GM23338 (cell line): ENCODE measurements around the gene DTL. TPM values are rescaled to one million over a fixed set of nuclear protein-coding genes. Genes with fewer than 3 reads are reported as not detected.

Experiments
- ATAC-seq: fragments of 200-7000 bp; cut with Tn5 transposase; 3 replicates; pipeline ENCODE4 v1.9.1; 2020
- DNase-seq: peaks from one replicate; pipeline ENCODE4 v3.0.0-alpha.2; 2015; ENCODE audit warnings: low spot score
- H2AFZ ChIP-seq: fragments of 200-600 bp; sonication (generic); 2 replicates; pipeline ENCODE4 v1.8.0; 2016; ENCODE audit warnings: antibody characterized with exemption, mild to moderate bottlenecking, moderate library complexity
- H3F3A ChIP-seq: fragments of 200-600 bp; sonication (generic); replicated peaks from 2 replicates; pipeline ENCODE4 v1.8.0; 2017; ENCODE audit warnings: antibody characterized with exemption, mixed run types, low read depth
- H3K27ac ChIP-seq: fragments of 200-600 bp; sonication (generic); 2 replicates; pipeline ENCODE4 v1.6.1; 2016; ENCODE audit warnings: low read depth
- H3K27me3 ChIP-seq: fragments of 200-600 bp; sonication (generic); 2 replicates; pipeline ENCODE4 v1.8.0; 2016; ENCODE audit warnings: mild to moderate bottlenecking, mixed run types, moderate library complexity; ENCODE audit not compliant: insufficient read depth
- H3K36me3 ChIP-seq: fragments of 200-600 bp; sonication (generic); 2 replicates; pipeline ENCODE4 v1.8.0; 2016; ENCODE audit warnings: mild to moderate bottlenecking; ENCODE audit not compliant: insufficient read depth
- H3K4me1 ChIP-seq: fragments of 200-600 bp; sonication (generic); 2 replicates; pipeline ENCODE4 v1.8.0; 2016; ENCODE audit warnings: mild to moderate bottlenecking, moderate library complexity; ENCODE audit not compliant: insufficient read depth
- H3K4me2 ChIP-seq: fragments of 200-600 bp; sonication (generic); 2 replicates; pipeline ENCODE4 v1.7.1; 2017; ENCODE audit warnings: mixed run types
- H3K4me3 ChIP-seq: fragments of 200-600 bp; sonication (generic); 2 replicates; pipeline ENCODE4 v1.6.1; 2016; ENCODE audit warnings: mixed run types
- H3K79me2 ChIP-seq: fragments of 200-600 bp; sonication (generic); replicated peaks from 2 replicates; pipeline ENCODE4 v1.8.0; 2017; ENCODE audit warnings: mild to moderate bottlenecking; ENCODE audit not compliant: insufficient read depth
- H3K9me2 ChIP-seq: fragments of 200-600 bp; sonication (generic); 2 replicates; pipeline ENCODE4 v1.8.0; 2017; ENCODE audit not compliant: insufficient read depth
- H4K20me1 ChIP-seq: fragments of 200-600 bp; sonication (generic); replicated peaks from 2 replicates; pipeline ENCODE4 v1.8.0; 2017; ENCODE audit warnings: mild to moderate bottlenecking; ENCODE audit not compliant: insufficient read depth
- H3K27ac Mint-ChIP-seq: 2 replicates; pipeline ENCODE4 v1.8.0; 2020; ENCODE audit warnings: inconsistent platforms, mild to moderate bottlenecking, moderate library complexity, mixed read lengths
- H3K27me3 Mint-ChIP-seq: 3 replicates; pipeline ENCODE4 v1.8.0; 2022; ENCODE audit warnings: low read depth, mild to moderate bottlenecking, moderate library complexity, mixed read lengths, inconsistent platforms; ENCODE audit not compliant: insufficient read depth, poor library complexity
- H3K36me3 Mint-ChIP-seq: 3 replicates; pipeline ENCODE4 v1.8.0; 2021; ENCODE audit warnings: low read depth, mild to moderate bottlenecking, inconsistent platforms, moderate library complexity, mixed read lengths
- H3K4me1 Mint-ChIP-seq: 3 replicates; pipeline ENCODE4 v1.8.0; 2020; ENCODE audit warnings: mild to moderate bottlenecking, inconsistent platforms, mixed read lengths
- H3K4me3 Mint-ChIP-seq: 3 replicates; pipeline ENCODE4 v1.8.0; 2021; ENCODE audit warnings: moderate library complexity, mild to moderate bottlenecking, inconsistent platforms, mixed read lengths
- H3K9me3 Mint-ChIP-seq: 3 replicates; pipeline ENCODE4 v1.8.0; 2020; ENCODE audit warnings: moderate library complexity, mild to moderate bottlenecking, inconsistent platforms, mixed read lengths
- CREB1 ChIP-seq: fragments of 250-450 bp; sonication (Bioruptor Pico); IDR thresholded peaks from 2 replicates; pipeline ENCODE4 v1.5.0; 2020; ENCODE audit warnings: low read depth, mild to moderate bottlenecking, moderate library complexity
- EZH2 ChIP-seq: fragments of 200-600 bp; sonication (generic); IDR thresholded peaks from one replicate; pipeline ENCODE4 v1.8.0; 2017; ENCODE audit warnings: antibody characterized with exemption, mild to moderate bottlenecking, low read depth; ENCODE audit not compliant: unreplicated experiment
- NANOG ChIP-seq: IDR thresholded peaks from 2 replicates; pipeline ENCODE4 v1.6.1; 2016; ENCODE audit warnings: antibody characterized with exemption, borderline replicate concordance
- STAT1 ChIP-seq: IDR thresholded peaks from one replicate; pipeline ENCODE4 v1.6.1; 2016; ENCODE audit warnings: antibody characterized with exemption; ENCODE audit not compliant: unreplicated experiment
- ZNF114 ChIP-seq: fragments of 250-450 bp; sonication (Bioruptor Pico); IDR thresholded peaks from 2 replicates; pipeline ENCODE4 v1.5.0; 2020; ENCODE audit warnings: mild to moderate bottlenecking, moderate library complexity
- ZNF331 ChIP-seq: fragments of 250-450 bp; sonication (Bioruptor Pico); IDR thresholded peaks from 2 replicates; pipeline ENCODE4 v1.5.0; 2020; ENCODE audit warnings: low read depth, mild to moderate bottlenecking, moderate library complexity
- polyA plus RNA-seq: library from polyadenylated mRNA; unstranded; fragments of >200 nt; fragmentation: Nextera tagmentation; extraction: Ambion mirVana; gene quantifications from 2 replicates; pipeline ENCODE4 v1.2.1, GENCODE V29; 2016
- total RNA-seq: library from RNA; depleted of rRNA; stranded (reverse); fragments of >200 nt; shearing (Covaris generic); gene quantifications from 2 replicates; pipeline ENCODE4 v1.2.3, GENCODE V29; 2014
- TF ChIP-seq, protein P1 (sequence below): fragments of 250-450 bp; sonication (Bioruptor Pico); IDR thresholded peaks from 2 replicates; pipeline ENCODE4 v1.5.0; 2020; ENCODE audit warnings: mild to moderate bottlenecking, moderate library complexity
- TF ChIP-seq, protein P2 (sequence below): IDR thresholded peaks from one replicate; pipeline ENCODE4 v1.6.1; 2018; ENCODE audit warnings: antibody characterized with exemption; ENCODE audit not compliant: unreplicated experiment
- TF ChIP-seq, protein P3 (sequence below): IDR thresholded peaks from 2 replicates; pipeline ENCODE4 v1.6.1; 2016; ENCODE audit warnings: antibody characterized with exemption

The DTL gene
- total and polyA plus RNA-seq, 2 experiments from 2014 or later = 26.5 to 58.8 TPM

DNA sequence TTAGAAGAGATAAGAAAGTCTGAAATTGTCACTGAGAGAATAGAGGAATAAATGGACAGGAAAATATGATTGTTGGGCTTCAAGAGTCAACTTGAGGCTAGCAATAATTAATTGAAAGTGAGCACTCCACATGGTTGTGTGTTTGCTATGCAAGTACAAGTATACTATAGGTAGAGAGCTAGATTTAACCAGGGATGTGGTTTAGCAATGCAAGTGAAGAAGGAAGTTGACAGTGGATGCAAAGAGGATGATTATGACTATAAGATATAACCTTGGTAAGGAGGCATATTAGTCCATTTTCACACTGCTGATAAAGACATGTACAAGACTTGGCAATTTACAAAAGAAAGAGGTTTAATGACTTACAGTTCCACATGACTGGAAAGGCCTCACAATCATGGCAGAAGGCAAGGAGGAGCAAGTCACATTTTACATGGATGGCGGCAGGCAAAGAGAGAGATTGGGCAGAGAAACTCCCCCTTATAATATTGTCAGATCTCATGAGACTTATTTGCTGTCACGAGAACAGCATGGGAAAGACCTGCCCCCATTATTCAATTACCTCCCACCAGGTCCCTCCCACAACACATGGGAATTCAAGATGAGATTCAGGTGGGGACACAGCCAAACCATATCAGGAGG lies 47.3 kb downstream of the DTL start:
- Histone ChIP-seq H3K9me2 (no peaks in the 10 kb centered on the region), H3K79me2 (no peaks in the 10 kb centered on the region), H2AFZ (no peak overlapping the region), H3F3A (no peaks in the 10 kb centered on the region), H3K27me3 (no peaks in the 10 kb centered on the region), H3K4me1 (no peaks in the 10 kb centered on the region), H3K36me3 (peaks cover 73% of the 10 kb centered on the region), H3K4me2 (no peak overlapping the region), H3K4me3 (no peak overlapping the region), H4K20me1 (no peaks in the 10 kb centered on the region; the same call in none of the 2 replicates), H3K27ac (no peak overlapping the region)
- H3K9me3 Mint-ChIP-seq = no peaks in the 10 kb centered on the region
- H3K36me3 Mint-ChIP-seq = peaks cover 30% of the 10 kb centered on the region; the same call in 2 of the 3 replicates
- H3K4me1 Mint-ChIP-seq = no peaks in the 10 kb centered on the region
- ATAC-seq = no peak
- DNase-seq = no peak
- no peak overlapping the region for H3K27ac Mint-ChIP-seq
- no peaks in the 10 kb centered on the region for H3K27me3 Mint-ChIP-seq
- no peak for TF ChIP-seq ZNF114 (CRISPR knock-in tag)
- TF ChIP-seq, protein P1, sequence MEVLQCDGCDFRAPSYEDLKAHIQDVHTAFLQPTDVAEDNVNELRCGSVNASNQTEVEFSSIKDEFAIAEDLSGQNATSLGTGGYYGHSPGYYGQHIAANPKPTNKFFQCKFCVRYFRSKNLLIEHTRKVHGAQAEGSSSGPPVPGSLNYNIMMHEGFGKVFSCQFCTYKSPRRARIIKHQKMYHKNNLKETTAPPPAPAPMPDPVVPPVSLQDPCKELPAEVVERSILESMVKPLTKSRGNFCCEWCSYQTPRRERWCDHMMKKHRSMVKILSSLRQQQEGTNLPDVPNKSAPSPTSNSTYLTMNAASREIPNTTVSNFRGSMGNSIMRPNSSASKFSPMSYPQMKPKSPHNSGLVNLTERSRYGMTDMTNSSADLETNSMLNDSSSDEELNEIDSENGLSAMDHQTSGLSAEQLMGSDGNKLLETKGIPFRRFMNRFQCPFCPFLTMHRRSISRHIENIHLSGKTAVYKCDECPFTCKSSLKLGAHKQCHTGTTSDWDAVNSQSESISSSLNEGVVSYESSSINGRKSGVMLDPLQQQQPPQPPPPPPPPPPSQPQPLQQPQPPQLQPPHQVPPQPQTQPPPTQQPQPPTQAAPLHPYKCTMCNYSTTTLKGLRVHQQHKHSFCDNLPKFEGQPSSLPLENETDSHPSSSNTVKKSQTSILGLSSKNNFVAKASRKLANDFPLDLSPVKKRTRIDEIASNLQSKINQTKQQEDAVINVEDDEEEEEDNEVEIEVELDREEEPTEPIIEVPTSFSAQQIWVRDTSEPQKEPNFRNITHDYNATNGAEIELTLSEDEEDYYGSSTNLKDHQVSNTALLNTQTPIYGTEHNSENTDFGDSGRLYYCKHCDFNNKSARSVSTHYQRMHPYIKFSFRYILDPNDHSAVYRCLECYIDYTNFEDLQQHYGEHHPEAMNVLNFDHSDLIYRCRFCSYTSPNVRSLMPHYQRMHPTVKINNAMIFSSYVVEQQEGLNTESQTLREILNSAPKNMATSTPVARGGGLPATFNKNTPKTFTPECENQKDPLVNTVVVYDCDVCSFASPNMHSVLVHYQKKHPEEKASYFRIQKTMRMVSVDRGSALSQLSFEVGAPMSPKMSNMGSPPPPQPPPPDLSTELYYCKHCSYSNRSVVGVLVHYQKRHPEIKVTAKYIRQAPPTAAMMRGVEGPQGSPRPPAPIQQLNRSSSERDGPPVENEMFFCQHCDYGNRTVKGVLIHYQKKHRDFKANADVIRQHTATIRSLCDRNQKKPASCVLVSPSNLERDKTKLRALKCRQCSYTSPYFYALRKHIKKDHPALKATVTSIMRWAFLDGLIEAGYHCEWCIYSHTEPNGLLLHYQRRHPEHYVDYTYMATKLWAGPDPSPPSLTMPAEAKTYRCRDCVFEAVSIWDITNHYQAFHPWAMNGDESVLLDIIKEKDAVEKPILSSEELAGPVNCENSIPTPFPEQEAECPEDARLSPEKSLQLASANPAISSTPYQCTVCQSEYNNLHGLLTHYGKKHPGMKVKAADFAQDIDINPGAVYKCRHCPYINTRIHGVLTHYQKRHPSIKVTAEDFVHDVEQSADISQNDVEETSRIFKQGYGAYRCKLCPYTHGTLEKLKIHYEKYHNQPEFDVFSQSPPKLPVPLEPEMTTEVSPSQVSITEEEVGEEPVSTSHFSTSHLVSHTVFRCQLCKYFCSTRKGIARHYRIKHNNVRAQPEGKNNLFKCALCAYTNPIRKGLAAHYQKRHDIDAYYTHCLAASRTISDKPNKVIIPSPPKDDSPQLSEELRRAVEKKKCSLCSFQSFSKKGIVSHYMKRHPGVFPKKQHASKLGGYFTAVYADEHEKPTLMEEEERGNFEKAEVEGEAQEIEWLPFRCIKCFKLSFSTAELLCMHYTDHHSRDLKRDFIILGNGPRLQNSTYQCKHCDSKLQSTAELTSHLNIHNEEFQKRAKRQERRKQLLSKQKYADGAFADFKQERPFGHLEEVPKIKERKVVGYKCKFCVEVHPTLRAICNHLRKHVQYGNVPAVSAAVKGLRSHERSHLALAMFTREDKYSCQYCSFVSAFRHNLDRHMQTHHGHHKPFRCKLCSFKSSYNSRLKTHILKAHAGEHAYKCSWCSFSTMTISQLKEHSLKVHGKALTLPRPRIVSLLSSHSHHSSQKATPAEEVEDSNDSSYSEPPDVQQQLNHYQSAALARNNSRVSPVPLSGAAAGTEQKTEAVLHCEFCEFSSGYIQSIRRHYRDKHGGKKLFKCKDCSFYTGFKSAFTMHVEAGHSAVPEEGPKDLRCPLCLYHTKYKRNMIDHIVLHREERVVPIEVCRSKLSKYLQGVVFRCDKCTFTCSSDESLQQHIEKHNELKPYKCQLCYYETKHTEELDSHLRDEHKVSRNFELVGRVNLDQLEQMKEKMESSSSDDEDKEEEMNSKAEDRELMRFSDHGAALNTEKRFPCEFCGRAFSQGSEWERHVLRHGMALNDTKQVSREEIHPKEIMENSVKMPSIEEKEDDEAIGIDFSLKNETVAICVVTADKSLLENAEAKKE = no peak
- TF ChIP-seq ZNF331 (CRISPR knock-in tag) = no peak
- TF ChIP-seq CREB1 (CRISPR knock-in tag) = no peak
- TF ChIP-seq NANOG = no peak
- TF ChIP-seq, protein P2, sequence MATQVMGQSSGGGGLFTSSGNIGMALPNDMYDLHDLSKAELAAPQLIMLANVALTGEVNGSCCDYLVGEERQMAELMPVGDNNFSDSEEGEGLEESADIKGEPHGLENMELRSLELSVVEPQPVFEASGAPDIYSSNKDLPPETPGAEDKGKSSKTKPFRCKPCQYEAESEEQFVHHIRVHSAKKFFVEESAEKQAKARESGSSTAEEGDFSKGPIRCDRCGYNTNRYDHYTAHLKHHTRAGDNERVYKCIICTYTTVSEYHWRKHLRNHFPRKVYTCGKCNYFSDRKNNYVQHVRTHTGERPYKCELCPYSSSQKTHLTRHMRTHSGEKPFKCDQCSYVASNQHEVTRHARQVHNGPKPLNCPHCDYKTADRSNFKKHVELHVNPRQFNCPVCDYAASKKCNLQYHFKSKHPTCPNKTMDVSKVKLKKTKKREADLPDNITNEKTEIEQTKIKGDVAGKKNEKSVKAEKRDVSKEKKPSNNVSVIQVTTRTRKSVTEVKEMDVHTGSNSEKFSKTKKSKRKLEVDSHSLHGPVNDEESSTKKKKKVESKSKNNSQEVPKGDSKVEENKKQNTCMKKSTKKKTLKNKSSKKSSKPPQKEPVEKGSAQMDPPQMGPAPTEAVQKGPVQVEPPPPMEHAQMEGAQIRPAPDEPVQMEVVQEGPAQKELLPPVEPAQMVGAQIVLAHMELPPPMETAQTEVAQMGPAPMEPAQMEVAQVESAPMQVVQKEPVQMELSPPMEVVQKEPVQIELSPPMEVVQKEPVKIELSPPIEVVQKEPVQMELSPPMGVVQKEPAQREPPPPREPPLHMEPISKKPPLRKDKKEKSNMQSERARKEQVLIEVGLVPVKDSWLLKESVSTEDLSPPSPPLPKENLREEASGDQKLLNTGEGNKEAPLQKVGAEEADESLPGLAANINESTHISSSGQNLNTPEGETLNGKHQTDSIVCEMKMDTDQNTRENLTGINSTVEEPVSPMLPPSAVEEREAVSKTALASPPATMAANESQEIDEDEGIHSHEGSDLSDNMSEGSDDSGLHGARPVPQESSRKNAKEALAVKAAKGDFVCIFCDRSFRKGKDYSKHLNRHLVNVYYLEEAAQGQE = no peak
- no peak for TF ChIP-seq EZH2
- TF ChIP-seq, protein P3, sequence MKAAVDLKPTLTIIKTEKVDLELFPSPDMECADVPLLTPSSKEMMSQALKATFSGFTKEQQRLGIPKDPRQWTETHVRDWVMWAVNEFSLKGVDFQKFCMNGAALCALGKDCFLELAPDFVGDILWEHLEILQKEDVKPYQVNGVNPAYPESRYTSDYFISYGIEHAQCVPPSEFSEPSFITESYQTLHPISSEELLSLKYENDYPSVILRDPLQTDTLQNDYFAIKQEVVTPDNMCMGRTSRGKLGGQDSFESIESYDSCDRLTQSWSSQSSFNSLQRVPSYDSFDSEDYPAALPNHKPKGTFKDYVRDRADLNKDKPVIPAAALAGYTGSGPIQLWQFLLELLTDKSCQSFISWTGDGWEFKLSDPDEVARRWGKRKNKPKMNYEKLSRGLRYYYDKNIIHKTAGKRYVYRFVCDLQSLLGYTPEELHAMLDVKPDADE = no peak
- TF ChIP-seq STAT1 = no peak
- no peak overlapping the region for H3K4me3 Mint-ChIP-seq
